Limb (tissue), 2 donors: ENCODE data around the gene ZNF189.
A peak's percentile ranks its signal among the peaks of the same experiment; 100 is the strongest.

Experiments
- DNase-seq, 2 donors: peaks; one replicate each; pipeline ENCODE4 v3.0.0-alpha.2; 2016; ENCODE audit errors: extremely low spot score in 2 of 2

The ZNF189 gene

GRCh38 chr9:101398068-101398929 lies at the start of gene ZNF189, which contains the start of gene MRPL50:
Gene ZNF189 (plus strand): TSS chr9:101398851. CDS start chr9:101399157, 306 bp downstream.
Gene MRPL50 (minus strand): TSS chr9:101398618. CDS start chr9:101398592, 26 bp downstream.
- DNase-seq, result peak; percentile 98 to 99

GRCh38 chr9:101350285-101350684 lies 48.4 kb upstream of the ZNF189 start:
- no peak for DNase-seq

- DNase-seq, result no peak
These were observed 45.7 kb upstream of the ZNF189 start for GRCh38 chr9:101352892-101353463.

DNA sequence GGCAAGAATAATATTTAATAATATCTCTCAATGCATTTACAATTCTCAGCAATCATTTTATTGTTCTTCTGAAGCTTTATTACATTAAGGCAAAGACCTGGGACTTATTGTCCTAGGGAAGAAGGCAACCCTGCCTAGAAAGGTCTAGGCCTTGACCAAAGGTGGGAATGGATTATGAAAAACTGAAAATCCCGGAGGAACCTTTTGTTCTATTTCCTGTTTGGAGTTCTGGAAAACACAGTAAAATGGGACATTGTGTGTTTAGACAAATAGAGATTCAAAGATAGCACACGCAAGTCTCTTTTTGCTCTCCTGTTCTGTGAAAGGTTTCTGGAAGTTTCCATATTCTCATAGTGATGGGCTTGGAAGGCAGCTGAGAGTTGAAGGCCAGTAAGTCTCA lies 45.0 kb upstream of the ZNF189 start:
- DNase-seq, result no peak

DNA sequence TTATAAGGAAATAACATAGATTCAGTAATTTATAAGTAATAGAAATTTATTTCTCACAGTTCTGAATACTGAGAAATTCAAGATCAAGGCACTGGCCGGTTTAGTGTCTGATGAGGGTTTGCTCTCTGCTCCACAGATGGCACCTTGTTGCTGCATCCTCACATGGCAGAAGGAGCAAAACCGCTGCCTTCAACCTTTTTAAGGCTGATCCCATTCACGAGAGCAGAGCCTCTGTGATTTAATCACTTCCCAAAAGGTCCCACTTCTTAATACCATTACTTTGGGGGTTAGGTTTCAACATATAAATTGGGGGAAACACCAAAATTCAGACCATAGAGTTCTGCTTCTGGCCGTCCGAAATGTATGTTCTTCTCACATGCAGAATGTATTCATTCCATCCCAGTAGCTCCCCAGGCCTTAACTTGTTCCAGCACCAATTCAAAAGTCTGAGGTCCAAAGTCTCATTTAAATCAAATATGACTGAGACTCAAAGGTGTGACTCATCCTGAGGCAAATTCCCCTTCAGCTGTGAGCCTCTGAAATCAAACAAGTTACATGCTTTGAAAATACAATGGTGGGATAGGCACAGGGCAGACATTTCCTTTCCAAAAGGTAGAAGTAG lies 44.4 kb upstream of the ZNF189 start:
- no peak for DNase-seq

DNA sequence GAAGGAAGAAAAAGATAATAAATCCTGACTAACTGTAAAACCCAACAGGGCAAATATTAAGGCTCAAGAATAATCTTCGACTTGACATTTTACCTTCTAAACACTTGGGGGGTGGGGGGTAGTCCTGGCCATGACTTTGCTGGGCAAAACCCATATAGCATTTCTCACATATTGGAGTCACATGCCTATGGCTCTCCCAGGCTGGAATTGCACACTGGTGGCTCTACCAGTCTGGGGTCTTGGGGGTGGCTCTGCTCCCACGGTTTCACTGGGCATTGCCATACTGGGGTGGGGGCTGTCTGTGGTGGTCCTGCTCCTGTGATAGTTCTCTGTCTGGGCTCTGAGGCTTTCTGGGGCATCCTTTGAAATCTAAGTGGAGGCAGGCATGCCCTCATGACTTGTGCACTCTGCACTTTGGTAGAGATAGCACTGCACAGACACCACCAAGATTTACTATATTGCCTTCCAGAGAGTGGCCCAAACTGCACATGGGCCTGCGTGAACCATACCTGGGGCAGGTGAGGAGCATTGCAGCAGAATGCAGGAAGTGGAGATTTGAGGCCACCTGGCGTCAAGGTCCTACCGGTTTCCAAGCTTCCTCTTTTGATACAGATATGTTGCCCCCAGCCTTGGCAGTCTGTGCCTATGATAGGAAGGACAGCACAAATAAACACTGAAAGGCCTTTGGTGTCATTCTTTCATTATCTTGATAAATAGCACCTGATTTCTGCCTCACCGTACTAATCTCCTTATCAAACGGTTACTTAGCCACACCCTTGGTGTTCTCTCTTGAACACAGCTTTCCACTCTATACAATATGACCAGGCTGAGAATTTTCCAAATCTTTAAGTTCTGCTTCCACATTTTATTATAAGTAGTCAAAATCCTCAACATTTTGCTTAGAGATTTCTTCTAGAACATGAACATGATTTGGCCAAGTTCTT lies 43.6 kb upstream of the ZNF189 start:
- no peak for DNase-seq

DNA sequence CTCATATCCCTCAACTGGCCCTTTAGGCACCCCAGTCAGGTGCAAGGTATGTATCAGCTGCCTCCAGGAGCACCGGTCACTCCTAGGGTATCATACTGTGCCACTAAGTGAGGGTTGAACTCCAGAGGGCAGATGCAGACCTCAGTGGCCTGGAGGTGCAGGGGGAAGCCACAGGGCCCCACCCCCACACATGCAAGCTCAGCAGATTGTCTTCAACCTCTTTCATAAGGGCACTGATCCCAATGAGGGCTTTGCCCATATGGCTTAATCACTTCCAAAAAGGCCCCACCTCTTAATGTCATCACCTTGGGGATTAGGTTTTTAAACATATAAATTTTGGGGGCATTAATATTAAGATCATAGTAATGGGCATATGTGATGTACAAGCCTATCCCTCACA lies 42.0 kb upstream of the ZNF189 start:
- DNase-seq, result no peak

DNA sequence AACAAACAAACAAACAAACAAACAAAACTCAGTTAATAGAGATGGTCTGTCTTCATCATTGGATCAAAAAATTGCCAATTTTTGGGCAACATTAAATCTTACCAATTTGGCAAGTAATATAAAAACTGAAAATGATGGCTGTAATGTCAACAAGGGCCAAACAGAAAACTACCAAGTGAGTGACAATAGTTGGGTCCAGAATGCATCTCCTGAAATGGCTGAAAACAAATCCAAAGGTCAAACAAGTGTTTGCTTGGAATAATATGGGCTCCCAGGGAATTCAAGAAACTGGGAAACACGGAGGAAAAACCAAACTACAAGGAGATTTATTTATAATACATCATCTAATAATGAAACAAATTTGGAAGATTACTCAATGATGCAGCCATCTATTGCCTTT lies 39.0 kb upstream of the ZNF189 start:
- no peak for DNase-seq

- DNase-seq, result no peak
These were observed 38.0 kb upstream of the ZNF189 start for GRCh38 chr9:101360647-101361046.

DNA sequence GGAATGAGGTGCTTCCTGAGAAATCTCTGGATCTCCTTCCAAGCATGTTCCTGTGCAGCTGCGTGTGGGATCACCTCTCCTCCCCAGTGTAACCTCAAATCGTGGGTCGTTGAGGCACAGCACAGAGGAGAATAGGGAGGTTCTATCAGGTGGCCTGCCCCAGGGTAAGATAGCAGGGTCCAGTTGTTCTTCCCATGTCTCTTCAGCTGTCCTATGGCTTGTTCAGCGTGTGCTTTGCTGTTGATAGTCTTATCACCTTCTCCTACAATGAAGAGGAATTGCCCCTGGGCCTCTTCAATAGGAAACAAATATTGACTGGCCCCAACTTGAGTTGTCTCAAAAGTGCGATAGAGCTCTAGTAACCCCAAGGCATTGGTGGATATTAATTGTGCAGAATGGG lies 36.2 kb upstream of the ZNF189 start:
- no peak for DNase-seq

DNA sequence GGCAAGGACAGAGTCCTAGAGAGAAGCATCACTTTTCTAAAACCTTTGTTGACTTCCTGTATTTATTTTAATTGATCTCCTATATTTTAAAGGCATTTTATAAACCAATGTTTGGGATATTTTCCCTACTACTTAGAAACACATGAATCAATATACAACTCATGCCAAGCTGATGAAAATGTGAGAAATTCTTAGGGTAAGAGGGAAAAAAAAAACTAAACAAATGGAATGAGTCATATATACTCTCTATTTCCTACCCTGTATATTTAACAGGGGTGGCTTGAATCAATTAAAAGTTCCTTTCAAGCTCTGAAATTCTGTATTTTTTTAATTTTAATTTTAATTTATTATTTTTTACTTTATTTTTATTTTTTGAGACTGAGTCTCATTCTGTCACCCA lies 33.5 kb upstream of the ZNF189 start:
- no peak for DNase-seq

DNA sequence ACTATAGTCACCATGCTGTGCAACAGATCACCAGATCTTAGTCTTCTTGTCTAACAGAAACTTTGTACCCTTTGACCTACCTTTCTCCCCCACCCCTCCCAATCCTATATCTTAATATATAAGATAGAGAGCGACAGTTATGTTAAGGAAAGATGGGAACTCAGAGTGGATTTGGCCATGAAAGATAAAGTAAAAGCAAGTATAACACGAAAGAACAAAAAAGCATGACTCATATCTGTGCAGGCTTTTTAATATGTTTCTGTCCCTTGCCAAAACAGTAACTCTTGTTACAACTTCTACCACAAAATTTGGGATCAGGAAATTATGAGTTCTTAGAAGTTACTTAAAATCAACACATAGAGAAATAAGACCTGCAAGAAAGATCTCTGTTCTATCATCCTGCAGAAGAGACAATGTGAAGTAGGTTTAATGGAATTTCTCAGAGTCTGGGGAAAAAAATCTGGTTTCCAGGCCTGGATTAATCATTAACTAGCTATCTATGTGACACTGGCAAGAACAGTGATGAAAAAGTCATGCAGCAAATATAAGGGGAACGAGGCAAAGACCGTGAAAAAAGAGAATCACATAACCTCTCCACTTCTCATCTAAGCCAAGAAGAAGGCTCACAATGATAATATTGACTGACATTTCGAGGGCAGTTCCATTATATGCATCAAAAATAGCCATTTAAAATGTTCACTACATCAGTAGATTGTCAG lies 32.5 kb upstream of the ZNF189 start:
- DNase-seq, result no peak

DNA sequence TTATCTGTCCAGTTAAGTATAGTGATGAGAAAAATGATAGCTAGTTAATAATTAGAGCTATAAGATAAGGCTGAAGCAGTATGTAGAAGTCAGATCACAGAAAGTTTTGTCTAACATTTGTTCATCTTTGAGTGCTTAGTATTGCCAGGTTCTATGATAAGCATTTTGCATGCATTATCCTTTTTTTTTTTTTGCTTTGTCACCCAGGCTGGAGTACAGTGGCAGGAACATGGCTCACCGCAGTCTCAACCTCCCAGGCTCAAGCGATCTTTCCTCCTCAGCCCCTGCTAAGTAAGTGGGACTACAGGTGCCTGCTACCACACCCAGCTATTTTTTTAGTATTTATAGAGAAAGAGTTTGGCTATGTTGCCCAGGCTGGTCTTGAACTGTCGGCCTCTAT lies 31.3 kb upstream of the ZNF189 start:
- DNase-seq, result no peak

GRCh38 chr9:101369286-101369685 lies 29.4 kb upstream of the ZNF189 start:
- DNase-seq, result no peak

- DNase-seq, result no peak
These were observed 28.6 kb upstream of the ZNF189 start for GRCh38 chr9:101369884-101370531.

DNA sequence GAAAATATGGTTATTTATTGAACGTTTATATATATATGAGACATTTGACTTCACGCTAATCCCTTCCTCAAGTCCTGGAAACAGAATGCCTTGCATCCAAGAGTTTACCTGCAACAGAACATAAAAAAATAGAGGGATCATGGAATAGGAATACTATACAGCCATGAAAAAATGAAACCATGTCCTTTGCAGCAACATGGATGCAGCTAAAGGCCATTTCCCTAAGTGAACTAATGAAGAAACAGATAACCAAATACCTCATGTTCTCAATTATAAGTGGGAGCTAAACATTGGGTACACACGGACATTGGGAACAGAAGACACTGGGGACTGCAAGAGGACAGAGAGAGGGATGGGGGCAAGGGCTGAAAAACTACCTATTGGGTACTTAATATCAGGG lies 26.8 kb upstream of the ZNF189 start:
- no peak for DNase-seq

DNA sequence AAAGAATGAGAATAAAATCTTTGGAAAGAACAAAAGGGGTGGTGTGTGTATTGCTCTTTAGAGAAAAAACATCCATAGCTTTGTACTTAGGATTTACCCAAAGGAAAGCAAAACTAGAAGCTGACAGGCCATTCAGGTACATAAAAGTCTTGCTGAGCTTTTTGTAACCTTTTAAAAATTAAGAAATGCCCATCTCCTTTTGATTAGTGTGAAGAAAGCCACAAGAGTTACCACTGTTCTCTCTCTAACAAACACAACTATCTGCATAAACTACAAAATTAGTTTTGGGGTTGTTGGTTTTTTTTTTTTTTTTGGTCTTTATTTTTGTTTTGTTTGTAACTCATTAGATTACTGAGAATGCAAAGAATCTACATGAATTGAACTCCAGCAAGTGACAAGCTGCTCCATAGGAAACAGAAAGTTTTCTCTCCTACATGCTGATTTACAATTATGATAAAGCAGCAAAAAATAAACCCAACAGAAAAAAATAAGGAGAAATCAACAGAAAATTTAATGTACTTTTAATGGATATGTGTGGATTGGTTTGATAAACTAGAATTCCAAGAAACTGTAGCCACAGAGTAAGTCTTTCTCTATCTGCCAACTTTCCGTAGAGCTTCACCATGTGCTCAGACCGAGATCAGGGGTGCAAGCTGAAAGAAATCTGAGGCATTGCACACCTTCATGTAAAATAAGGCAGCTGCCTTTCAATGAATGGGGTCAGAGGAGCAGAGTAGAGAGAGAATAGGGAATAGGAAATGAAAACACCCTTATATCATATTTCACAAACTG lies 26.1 kb upstream of the ZNF189 start:
- DNase-seq, result no peak

- no peak for DNase-seq
These were observed 23.1 kb upstream of the ZNF189 start for GRCh38 chr9:101375546-101375945.

GRCh38 chr9:101376111-101376848 lies 22.4 kb upstream of the ZNF189 start:
- no peak for DNase-seq
